NCI-H446 treated with DMSO at 0.1 percent for 48 hours (cell line): ENCODE measurements around the gene ITGB4.

Experiments used
- DNase-seq: peaks from one replicate; lab custom pipeline; 2025; lab: John Stamatoyannopoulos, UW

Gene ITGB4

DNA sequence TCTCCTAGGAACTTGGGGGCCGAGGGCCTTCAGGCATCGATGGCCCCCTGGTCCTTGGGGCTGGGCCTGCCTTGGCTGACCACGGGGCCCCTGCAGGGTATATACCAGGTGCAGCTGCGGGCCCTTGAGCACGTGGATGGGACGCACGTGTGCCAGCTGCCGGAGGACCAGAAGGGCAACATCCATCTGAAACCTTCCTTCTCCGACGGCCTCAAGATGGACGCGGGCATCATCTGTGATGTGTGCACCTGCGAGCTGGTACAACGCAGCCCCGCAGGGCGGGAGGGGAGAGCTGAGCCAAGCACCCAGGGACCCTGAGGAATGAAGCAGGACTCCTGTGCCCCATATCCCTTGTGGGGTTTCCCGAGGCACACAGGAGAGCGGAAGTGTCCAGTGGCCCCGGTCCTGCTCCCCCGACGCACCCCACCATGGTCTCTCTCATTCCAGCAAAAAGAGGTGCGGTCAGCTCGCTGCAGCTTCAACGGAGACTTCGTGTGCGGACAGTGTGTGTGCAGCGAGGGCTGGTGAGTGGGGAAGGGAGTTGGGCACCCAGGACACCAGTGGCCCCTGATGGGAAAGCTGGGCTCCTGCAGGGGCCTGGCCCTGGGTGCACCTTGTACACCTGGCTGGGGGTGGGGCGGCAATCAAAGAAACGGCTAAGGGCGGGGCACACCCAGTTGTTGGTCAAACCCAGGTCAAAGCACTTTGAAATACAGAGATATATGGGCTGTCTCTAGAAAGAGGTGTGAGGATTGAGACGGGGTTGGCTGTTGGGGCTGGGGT, 10.6 kb downstream of the ITGB4 start:
- DNase-seq = no peak

DNA sequence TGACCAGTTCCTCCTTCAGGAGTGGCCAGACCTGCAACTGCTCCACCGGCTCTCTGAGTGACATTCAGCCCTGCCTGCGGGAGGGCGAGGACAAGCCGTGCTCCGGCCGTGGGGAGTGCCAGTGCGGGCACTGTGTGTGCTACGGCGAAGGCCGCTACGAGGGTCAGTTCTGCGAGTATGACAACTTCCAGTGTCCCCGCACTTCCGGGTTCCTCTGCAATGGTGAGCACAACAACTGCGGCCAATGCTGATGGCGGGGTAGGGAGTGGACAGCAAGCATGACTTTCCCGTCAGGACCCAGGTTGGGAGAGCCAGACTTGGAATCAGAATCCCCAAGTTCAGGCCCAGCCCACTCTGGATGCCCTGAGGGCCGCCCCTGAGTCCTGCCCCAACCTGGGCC, 12.2 kb downstream of the ITGB4 start:
- DNase-seq = no peak

DNA sequence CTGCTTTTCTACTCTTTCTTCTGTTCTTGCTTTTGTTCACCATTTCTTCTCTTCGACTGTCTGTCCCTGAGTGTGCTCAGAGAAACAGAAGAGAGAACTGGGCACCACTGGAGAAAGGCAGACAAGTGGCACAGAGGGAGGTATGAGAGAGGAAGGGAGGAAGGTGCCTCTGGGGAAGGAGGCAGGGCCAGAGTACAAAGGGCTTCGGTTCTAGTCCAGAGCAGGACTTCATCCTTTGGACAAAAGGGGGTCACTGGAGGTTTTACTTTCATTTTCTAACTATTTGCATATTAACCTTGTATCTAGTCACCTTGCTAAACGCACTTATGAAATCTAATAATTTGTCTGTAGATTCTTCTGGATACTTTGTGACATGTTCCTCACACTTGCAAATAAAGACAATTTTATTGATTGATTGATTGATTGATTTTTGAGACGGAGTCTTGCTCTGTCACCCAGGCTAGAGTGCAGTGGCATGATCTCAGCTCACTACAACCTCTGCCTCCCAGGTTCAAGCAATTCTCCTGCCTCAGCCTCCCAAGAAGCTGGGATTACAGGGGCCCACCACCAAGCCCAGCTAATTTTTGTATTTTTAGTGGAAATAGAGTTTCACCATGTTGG, 13.5 kb downstream of the ITGB4 start:
- no peak for DNase-seq

- no peak for DNase-seq
Measured at GRCh38 chr17:75736173-75736835, 15.0 kb downstream of the ITGB4 start.

GRCh38 chr17:75737133-75737962, 16.1 kb downstream of the ITGB4 start:
- no peak for DNase-seq

DNA sequence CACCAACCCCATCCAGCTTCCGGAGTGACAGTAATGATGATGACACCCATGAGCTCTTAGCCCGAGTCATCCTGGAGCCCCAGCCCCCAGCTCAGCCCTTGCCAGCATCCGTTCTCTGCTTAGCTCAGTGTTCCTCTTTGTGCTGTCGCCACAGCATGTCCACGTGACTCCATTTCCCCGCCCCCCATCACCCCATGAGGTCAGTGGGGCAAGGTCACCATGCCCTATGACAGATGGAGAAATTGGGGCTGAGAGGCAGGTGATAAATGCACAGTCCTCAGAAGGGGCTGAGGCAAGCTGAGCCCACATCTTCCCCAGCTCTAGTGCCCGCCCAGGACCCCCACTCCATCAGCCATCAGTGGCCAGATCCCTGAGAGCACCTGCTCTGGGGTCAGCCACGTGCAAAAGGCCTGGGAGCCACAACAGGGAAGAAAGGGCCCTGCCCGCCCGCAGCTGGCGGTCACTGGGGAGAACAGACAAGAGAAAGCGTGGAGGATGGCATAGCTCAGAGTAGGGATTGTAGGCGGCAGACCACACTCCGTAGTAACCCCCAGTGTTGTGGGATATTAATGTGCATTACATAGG, 17.1 kb downstream of the ITGB4 start:
- DNase-seq = no peak

GRCh38 chr17:75739174-75739573, 17.9 kb downstream of the ITGB4 start:
- DNase-seq = no peak

GRCh38 chr17:75739801-75740200, 18.5 kb downstream of the ITGB4 start:
- DNase-seq = no peak

- no peak for DNase-seq
Measured at GRCh38 chr17:75740215-75740614, 19.0 kb downstream of the ITGB4 start.

- DNase-seq = no peak
Measured at GRCh38 chr17:75740631-75741077, 19.4 kb downstream of the ITGB4 start.

- DNase-seq = no peak
Measured at GRCh38 chr17:75742337-75742736, 21.1 kb downstream of the ITGB4 start.

DNA sequence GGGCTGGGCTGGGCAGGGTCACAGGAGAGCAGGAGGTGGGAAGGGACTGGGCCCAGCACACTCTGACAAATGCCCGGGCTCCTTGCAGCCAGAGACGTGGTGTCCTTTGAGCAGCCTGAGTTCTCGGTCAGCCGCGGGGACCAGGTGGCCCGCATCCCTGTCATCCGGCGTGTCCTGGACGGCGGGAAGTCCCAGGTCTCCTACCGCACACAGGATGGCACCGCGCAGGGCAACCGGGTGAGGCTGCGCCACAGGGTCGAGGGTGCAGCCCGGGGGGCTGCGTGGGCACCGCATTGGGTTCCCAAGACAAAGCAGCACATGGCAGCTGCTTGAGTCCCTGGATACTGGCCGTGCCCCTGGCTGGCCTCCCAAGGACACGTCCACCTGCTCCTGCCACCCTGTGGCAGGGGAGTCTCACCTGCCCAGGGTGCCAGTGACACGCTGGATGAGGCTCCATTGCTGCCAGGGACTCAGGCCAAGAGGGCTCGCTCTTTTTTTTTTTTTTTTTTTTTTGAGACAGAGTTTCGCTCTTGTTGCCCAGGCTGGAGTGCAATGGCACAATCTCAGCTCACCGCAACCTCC, 22.5 kb downstream of the ITGB4 start:
- no peak for DNase-seq

GRCh38 chr17:75748706-75749105, 27.4 kb downstream of the ITGB4 start:
- no peak for DNase-seq

DNA sequence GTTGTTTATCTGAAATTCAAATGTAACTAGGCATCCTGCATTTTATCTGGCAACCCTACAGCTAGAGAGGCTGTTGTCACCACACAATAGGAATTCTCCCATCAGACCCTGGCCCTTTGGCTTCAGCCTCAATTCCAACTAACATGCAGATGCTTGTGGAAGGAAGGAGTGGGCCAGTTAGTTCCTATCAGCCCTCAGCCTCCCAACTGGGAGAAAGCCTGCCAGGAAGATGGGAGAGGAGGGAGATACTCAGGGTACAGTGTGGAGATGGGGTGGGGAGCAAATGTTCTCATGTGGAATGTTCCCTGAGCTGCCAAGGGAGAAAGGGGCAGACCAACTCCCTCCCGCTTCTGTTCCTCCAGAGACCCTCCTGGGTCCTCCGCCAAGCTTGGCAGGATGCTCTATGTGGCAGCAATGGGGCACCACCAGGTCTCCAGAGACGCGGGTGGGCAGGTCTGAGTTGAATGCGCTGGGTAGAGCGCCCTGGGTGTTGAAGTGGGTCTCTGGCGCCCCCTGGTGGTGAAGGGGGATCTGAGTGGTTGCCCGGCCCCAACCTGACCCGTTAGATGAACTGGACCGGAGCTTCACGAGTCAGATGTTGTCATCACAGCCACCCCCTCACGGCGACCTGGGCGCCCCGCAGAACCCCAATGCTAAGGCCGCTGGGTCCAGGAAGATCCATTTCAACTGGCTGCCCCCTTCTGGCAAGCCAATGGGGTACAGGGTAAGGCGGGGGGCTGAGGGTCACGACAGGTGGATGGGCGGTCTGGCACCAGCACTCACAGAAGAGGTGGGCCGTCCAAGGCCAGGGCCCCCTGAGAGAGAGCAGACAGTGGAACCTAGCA, 28.5 kb downstream of the ITGB4 start:
- peak; percentile 38 for DNase-seq

DNA sequence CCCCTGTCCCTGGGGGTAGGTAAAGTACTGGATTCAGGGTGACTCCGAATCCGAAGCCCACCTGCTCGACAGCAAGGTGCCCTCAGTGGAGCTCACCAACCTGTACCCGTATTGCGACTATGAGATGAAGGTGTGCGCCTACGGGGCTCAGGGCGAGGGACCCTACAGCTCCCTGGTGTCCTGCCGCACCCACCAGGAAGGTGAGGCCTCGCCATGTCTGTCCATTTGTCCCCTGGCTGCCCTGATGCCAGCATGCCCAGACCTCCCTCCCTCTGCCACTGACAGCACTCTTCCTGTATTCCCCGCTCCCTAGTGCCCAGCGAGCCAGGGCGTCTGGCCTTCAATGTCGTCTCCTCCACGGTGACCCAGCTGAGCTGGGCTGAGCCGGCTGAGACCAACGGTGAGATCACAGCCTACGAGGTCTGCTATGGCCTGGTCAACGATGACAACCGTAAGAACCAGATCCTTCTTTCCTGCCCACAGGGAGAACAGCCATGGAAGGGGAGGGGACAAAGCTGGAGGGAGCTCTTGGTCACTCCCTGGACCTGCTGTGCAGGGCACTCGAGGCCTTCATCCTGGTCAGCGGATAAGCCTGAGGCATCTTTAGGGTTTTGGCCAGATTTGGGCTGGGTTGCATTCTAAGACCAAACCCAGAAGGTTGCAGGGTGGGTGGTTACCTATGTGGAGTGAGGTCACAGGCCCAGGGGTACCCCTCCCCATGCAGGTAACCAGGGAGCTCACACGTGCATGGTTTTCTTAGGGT, 29.6 kb downstream of the ITGB4 start:
- no peak for DNase-seq

- DNase-seq = no peak
Measured at GRCh38 chr17:75751676-75752404, 30.6 kb downstream of the ITGB4 start.

GRCh38 chr17:75752405-75752709, 31.1 kb downstream of the ITGB4 start:
- no peak for DNase-seq

DNA sequence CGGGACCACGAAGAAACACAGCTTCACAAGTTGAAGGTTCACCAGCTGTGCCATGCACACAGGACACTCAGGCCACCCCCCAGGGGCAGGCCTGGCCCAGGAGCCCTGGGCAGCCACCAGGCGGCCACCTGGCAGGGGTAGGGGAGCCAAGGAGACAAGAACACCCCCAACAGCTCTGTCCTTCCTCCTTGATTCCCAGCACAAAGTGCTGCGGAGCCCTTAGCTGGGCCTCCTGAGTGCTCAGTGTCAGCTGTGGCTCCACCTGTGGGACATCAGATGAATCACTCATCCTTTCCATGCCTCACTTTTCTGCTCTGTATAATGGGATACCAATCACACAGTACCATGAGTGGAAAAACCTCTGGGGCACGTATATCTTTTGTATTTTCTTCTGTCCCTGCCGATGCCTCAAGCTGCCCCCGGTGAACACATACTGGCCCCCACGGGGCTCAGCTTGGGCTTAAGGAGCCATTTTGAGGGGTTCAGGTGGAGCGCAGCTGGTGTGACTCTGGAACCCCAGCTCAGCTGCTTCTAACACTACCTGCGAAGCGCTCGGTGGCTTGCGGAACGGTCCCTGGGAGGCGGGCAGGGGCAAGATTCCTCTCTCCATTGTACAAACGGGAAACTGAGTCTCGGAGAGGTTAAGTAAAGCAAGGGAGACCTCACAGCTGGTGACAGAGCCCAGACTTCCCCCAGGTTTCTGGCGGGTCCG, 31.7 kb downstream of the ITGB4 start:
- no peak for DNase-seq
